ENCODE results near the gene TNNI2.

TNNI2 gene

GRCh38 chr11:1847006-1847735 lies 8.4 kb downstream of the TNNI2 start:
- no peak for DNase-seq

GRCh38 chr11:1847926-1848639 lies 9.3 kb downstream of the TNNI2 start:
- no peak for DNase-seq

GRCh38 chr11:1848640-1849430 lies 10.1 kb downstream of the TNNI2 start:
- no peak for DNase-seq

GRCh38 chr11:1851468-1852180 lies 12.8 kb downstream of the TNNI2 start:
- no peak for DNase-seq

GRCh38 chr11:1852271-1852876 lies 13.6 kb downstream of the TNNI2 start:
- no peak for DNase-seq

GRCh38 chr11:1852877-1853276 lies 14.1 kb downstream of the TNNI2 start, which contains the start of gene LSP1:
Gene LSP1 (plus strand): TSS chr11:1853084. CDS start chr11:1853145, 61 bp downstream.
- peak; percentile 72 for DNase-seq

GRCh38 chr11:1853376-1854131 lies 14.8 kb downstream of the TNNI2 start:
- DNase-seq, result no peak

- no peak for DNase-seq
These were observed 15.6 kb downstream of the TNNI2 start for GRCh38 chr11:1854132-1854948.

GRCh38 chr11:1854949-1855885 lies 16.4 kb downstream of the TNNI2 start:
- peak; percentile 36 for DNase-seq

GRCh38 chr11:1855886-1856265 lies 17.1 kb downstream of the TNNI2 start:
- DNase-seq, result no peak

GRCh38 chr11:1856306-1857005 lies 17.7 kb downstream of the TNNI2 start:
- DNase-seq, result no peak

GRCh38 chr11:1857064-1857463 lies 18.3 kb downstream of the TNNI2 start:
- DNase-seq, result no peak

- DNase-seq, result no peak
These were observed 19.4 kb downstream of the TNNI2 start for GRCh38 chr11:1858154-1858553.

GRCh38 chr11:1858576-1858975 lies 19.8 kb downstream of the TNNI2 start:
- no peak for DNase-seq

- DNase-seq, result no peak
These were observed 20.2 kb downstream of the TNNI2 start for GRCh38 chr11:1859004-1859403.

- no peak for DNase-seq
These were observed 21.3 kb downstream of the TNNI2 start for GRCh38 chr11:1860108-1860507.

- no peak for DNase-seq
These were observed 22.9 kb downstream of the TNNI2 start for GRCh38 chr11:1861435-1862411.
